RPMI8226 (cell line): Measurements from ENCODE around the gene PRTN3.
A peak's percentile ranks its signal among the peaks of the same experiment; 100 is the strongest.
"Not testable (repeated sequence)": the region's sequence is repeated elsewhere in the genome, so short reads cannot be mapped to it uniquely, and the experiment has no call there.

Source experiments
- DNase-seq: peaks from one replicate; pipeline ENCODE4 v3.0.0-alpha.2; 2015

The PRTN3 gene

GRCh38 chr19:816500-816857 lies 24.3 kb upstream of the PRTN3 start:
- no peak for DNase-seq

GRCh38 chr19:820212-820611 lies 20.6 kb upstream of the PRTN3 start:
- DNase-seq = not testable (repeated sequence)

GRCh38 chr19:821231-821824 lies 19.5 kb upstream of the PRTN3 start:
- no peak for DNase-seq

- DNase-seq = no peak
These were observed 18.8 kb upstream of the PRTN3 start, which contains the start of gene PLPPR3 for GRCh38 chr19:821825-822503. Gene PLPPR3 (minus strand): TSS chr19:821955. CDS start chr19:821559, 396 bp downstream.

GRCh38 chr19:823565-824121 lies 17.2 kb upstream of the PRTN3 start:
- no peak for DNase-seq

GRCh38 chr19:824885-825284 lies 15.9 kb upstream of the PRTN3 start:
- DNase-seq = no peak

- DNase-seq = no peak
These were observed 14.7 kb upstream of the PRTN3 start for GRCh38 chr19:825897-826644.

- DNase-seq = no peak
These were observed 13.5 kb upstream of the PRTN3 start for GRCh38 chr19:827314-827709.

- no peak for DNase-seq
These were observed 13.0 kb upstream of the PRTN3 start, which contains the start of gene AZU1 for GRCh38 chr19:827710-828321. Gene AZU1 (plus strand): TSS chr19:827837. CDS start chr19:827847, 10 bp downstream.

- DNase-seq = no peak
These were observed 11.6 kb upstream of the PRTN3 start for GRCh38 chr19:829129-829758.

- DNase-seq = no peak
These were observed 9.1 kb upstream of the PRTN3 start for GRCh38 chr19:831407-832369.

GRCh38 chr19:834216-834615 lies 6.6 kb upstream of the PRTN3 start:
- DNase-seq = no peak

GRCh38 chr19:835210-835810 lies 5.5 kb upstream of the PRTN3 start:
- no peak for DNase-seq

GRCh38 chr19:842802-843179 lies 2.0 kb downstream of the PRTN3 start:
- not testable (repeated sequence) for DNase-seq

- DNase-seq = peak; percentile 56
These were observed 2.5 kb downstream of the PRTN3 start for GRCh38 chr19:843180-843835.

GRCh38 chr19:843836-844545 lies 3.2 kb downstream of the PRTN3 start:
- DNase-seq = no peak

- peak; percentile 75 for DNase-seq
These were observed 3.8 kb downstream of the PRTN3 start for GRCh38 chr19:844546-844971.

- DNase-seq = no peak
These were observed 5.1 kb downstream of the PRTN3 start for GRCh38 chr19:845707-846521.

GRCh38 chr19:848386-848921 lies 7.7 kb downstream of the PRTN3 start:
- DNase-seq = no peak
